H1 (cell line): Measurements from ENCODE around the gene VPS54.

Source experiments
- CEBPB ChIP-seq: IDR thresholded peaks from 2 replicates; pipeline ENCODE4 v1.6.1; 2012; ENCODE audit warnings: low read depth, low read length
- CTCF ChIP-seq, 3 experiments: IDR thresholded peaks; 1 replicate in 2 of 3; 2 replicates in 1 of 3; pipeline versions ENCODE4 v1.5.1 to v1.6.1; 2011; ENCODE audit warnings: low read length in 3 of 3, mild to moderate bottlenecking in 3 of 3, inconsistent platforms in 2 of 3, low read depth in 1 of 3, moderate library complexity in 1 of 3; ENCODE audit not compliant: insufficient read depth in 1 of 3; ENCODE audit errors: control extremely low read depth in 1 of 3
- EZH2 ChIP-seq: fragments of 200-600 bp; sonication (generic); IDR thresholded peaks from 2 replicates; pipeline ENCODE4 v1.7.1; 2012; ENCODE audit warnings: low read depth, mild to moderate bottlenecking, moderate library complexity, low read length, inconsistent platforms; ENCODE audit not compliant: severe bottlenecking
- HDAC2 ChIP-seq, 2 experiments: fragments of 300-600 bp in 1 of 2; sonication (generic) in 1 of 2; IDR thresholded peaks; 2 replicates each; pipeline ENCODE4 v1.6.1; 2011 to 2012; ENCODE audit warnings: low read depth in 2 of 2, low read length in 2 of 2, mild to moderate bottlenecking in 2 of 2, moderate library complexity in 2 of 2, borderline replicate concordance in 1 of 2, inconsistent platforms in 1 of 2
- KDM4A ChIP-seq: IDR thresholded peaks from one replicate; pipeline ENCODE4 v1.7.1; 2012; ENCODE audit warnings: low read depth, mild to moderate bottlenecking, moderate library complexity, low read length, inconsistent platforms; ENCODE audit not compliant: severe bottlenecking
- KDM5A ChIP-seq: fragments of 200-600 bp; IDR thresholded peaks from 2 replicates; pipeline ENCODE4 v1.7.1; 2012; ENCODE audit warnings: mild to moderate bottlenecking, low read length, inconsistent platforms, mixed read lengths
- POLR2A ChIP-seq, 2 experiments: IDR thresholded peaks; 1 replicate in 1 of 2; 2 replicates in 1 of 2; pipeline ENCODE4 v1.6.1; 2011; ENCODE audit warnings: low read depth in 2 of 2, low read length in 2 of 2, mild to moderate bottlenecking in 2 of 2; ENCODE audit errors: control extremely low read depth in 1 of 2
- POLR2AphosphoS5 ChIP-seq: IDR thresholded peaks from 2 replicates; pipeline ENCODE4 v1.6.1; 2011; ENCODE audit warnings: low read depth, low read length
- POU5F1 ChIP-seq: IDR thresholded peaks from 2 replicates; pipeline ENCODE4 v1.6.1; 2011; ENCODE audit warnings: low read depth, mild to moderate bottlenecking, low read length, moderate library complexity
- RXRA ChIP-seq: IDR thresholded peaks from 2 replicates; pipeline ENCODE4 v1.6.1; 2011; ENCODE audit warnings: low read depth, mild to moderate bottlenecking, low read length, moderate library complexity; ENCODE audit not compliant: insufficient read depth
- SAP30 ChIP-seq: fragments of 300-600 bp; sonication (generic); IDR thresholded peaks from 2 replicates; pipeline ENCODE4 v1.7.1; 2012; ENCODE audit warnings: low read length, moderate library complexity, mild to moderate bottlenecking, inconsistent platforms; ENCODE audit not compliant: insufficient read depth, insufficient replicate concordance
- TBP ChIP-seq: IDR thresholded peaks from 2 replicates; pipeline ENCODE4 v1.6.1; 2011; ENCODE audit warnings: low read depth, low read length, improper control_type of control experiment
- YY1 ChIP-seq: IDR thresholded peaks from 2 replicates; pipeline ENCODE4 v1.6.1; 2011; ENCODE audit warnings: low read depth, mild to moderate bottlenecking, low read length

GRCh38 chr2:63902149-63902548, 117.1 kb downstream of the VPS54 start:
- no peak for TF ChIP-seq CTCF (IDR thresholded peaks at IDR 0.05; ENCODE audit: control extremely low read depth in 1 of 3, insufficient read depth in 1 of 3, low read depth in 1 of 3, low read length in 3 of 3)
- no peak for TF ChIP-seq POLR2A (IDR thresholded peaks at IDR 0.05; ENCODE audit: control extremely low read depth in 1 of 2, low read depth in 2 of 2, low read length in 2 of 2)
- no peak for TF ChIP-seq EZH2
- no peak for TF ChIP-seq CEBPB
- TF ChIP-seq RXRA, result no peak
- no peak for TF ChIP-seq YY1
- TF ChIP-seq POLR2AphosphoS5, result no peak
- TF ChIP-seq KDM5A, result no peak
- no peak for TF ChIP-seq SAP30
- no peak for TF ChIP-seq POU5F1
- no peak for TF ChIP-seq HDAC2 (IDR thresholded peaks at IDR 0.05; ENCODE audit: borderline replicate concordance in 1 of 2, low read depth in 2 of 2, low read length in 2 of 2)
- TF ChIP-seq TBP, result no peak
- no peak for TF ChIP-seq KDM4A
